ENCODE measurements around the gene ARPIN.
"Not testable (repeated sequence)": the region's sequence is repeated elsewhere in the genome, so short reads cannot be mapped to it uniquely, and the experiment has no call there.

DNA sequence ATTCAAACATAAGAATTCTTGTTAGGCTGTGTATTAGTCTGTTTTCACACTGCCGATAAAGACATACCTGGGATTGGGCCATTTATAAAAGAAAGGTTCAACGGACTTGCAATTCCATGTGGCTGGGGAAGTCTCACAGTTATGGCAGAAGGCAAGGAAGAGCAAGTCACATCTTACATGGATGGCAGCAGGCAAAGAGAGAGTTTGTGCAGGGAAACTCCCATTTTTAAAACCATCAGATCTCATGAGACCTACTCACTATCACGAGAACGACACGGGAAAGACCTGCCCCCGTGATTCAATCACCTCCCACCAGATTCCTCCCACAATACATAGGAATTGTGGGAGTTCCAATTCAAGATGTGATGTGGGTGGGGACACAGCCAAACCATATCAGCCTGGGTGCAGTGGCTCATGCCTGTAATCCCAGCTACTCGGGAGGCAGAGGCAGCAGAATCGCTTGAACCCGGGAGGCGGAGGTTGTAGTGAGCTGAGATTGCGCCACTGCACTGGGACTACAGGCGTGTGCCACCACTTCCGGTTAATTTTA, 42.8 kb upstream of the ARPIN start:
- TF ChIP-seq, protein P1, sequence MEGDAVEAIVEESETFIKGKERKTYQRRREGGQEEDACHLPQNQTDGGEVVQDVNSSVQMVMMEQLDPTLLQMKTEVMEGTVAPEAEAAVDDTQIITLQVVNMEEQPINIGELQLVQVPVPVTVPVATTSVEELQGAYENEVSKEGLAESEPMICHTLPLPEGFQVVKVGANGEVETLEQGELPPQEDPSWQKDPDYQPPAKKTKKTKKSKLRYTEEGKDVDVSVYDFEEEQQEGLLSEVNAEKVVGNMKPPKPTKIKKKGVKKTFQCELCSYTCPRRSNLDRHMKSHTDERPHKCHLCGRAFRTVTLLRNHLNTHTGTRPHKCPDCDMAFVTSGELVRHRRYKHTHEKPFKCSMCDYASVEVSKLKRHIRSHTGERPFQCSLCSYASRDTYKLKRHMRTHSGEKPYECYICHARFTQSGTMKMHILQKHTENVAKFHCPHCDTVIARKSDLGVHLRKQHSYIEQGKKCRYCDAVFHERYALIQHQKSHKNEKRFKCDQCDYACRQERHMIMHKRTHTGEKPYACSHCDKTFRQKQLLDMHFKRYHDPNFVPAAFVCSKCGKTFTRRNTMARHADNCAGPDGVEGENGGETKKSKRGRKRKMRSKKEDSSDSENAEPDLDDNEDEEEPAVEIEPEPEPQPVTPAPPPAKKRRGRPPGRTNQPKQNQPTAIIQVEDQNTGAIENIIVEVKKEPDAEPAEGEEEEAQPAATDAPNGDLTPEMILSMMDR (conservative IDR thresholded peaks at IDR 0.05) = not testable (repeated sequence)
- TF ChIP-seq EZH2 (IDR thresholded peaks at IDR 0.05; ENCODE audit: low read depth) = not testable (repeated sequence)
